ENCODE measurements around the gene DRAM1. TPM values are rescaled to one million over a fixed set of nuclear protein-coding genes. Genes with fewer than 3 reads are reported as not detected.

Gene DRAM1
- total and polyA plus RNA-seq, 2 donors (not counting 1 experiment from before 2014, with no cell fraction given), result 2.1 to 10.2 TPM

- Mint-ChIP-seq H3K4me3 (peak overlapping the region; percentile 90), H3K4me1 (peaks cover 18% of the 10 kb centered on the region), H3K9me3 (ENCODE audit: insufficient read depth) (no peaks in the 10 kb centered on the region), H3K27me3 (no peaks in the 10 kb centered on the region), H3K27ac (peak overlapping the region; percentile 85)
- TF ChIP-seq CTCF (IDR thresholded peaks at IDR 0.05) (no peak), EZH2 (IDR thresholded peaks at IDR 0.05; ENCODE audit: borderline replicate concordance, insufficient read depth, low read depth, low read length, poor library complexity, severe bottlenecking) (no peak)
- Histone ChIP-seq H3K36me3 (replicated peaks in 1 of 2; ENCODE audit: control extremely low read depth in 1 of 2, control insufficient read depth in 1 of 2, extremely low read depth in 1 of 2, insufficient read depth in 2 of 2, low read length in 1 of 2) (no peaks in the 10 kb centered on the region), H4K20me1 (ENCODE audit: control insufficient read depth, insufficient read depth, low read length, poor library complexity, severe bottlenecking) (no peaks in the 10 kb centered on the region), H3K4me2 (replicated peaks; ENCODE audit: low read depth, low read length, poor library complexity, severe bottlenecking) (peak overlapping the region; percentile 80), H3K79me2 (ENCODE audit: control insufficient read depth, insufficient read depth, low read length) (no peaks in the 10 kb centered on the region), H3K4me3 (ENCODE audit: control extremely low read depth in 1 of 5, extremely low read depth in 1 of 5, insufficient read depth in 1 of 5, low read depth in 2 of 5, low read length in 4 of 5) (peak overlapping the region in 4 of 5 experiments; percentile 85 to 92 (median 88)), H3K27ac (ENCODE audit: low read length in 2 of 2) (peak overlapping the region in 1 of 2 donors; percentile 84), H3K4me1 (ENCODE audit: control insufficient read depth in 2 of 2, insufficient read depth in 2 of 2, low read length in 2 of 2) (peaks cover 6 to 14% of the 10 kb centered on the region in 2 donors), H3K9me3 (ENCODE audit: control extremely low read depth in 1 of 3, control insufficient read depth in 2 of 3, insufficient read depth in 1 of 3, low read length in 2 of 3) (no peaks in the 10 kb centered on the region), H2AFZ (ENCODE audit: insufficient read depth, low read depth, low read length, poor library complexity, severe bottlenecking) (peak overlapping the region; percentile 92), H3K9ac (ENCODE audit: low read length) (peak overlapping the region; percentile 90), H3K27me3 (replicated peaks in 1 of 4; ENCODE audit: control extremely low read depth in 1 of 4, control insufficient read depth in 3 of 4, insufficient read depth in 4 of 4, low read length in 3 of 4) (no peaks in the 10 kb centered on the region)
- WGBS (ENCODE audit: insufficient coverage), result 72% methylated on average over 3 of the region's 9 CpGs
- intact Hi-C loops (cut with micrococcal nuclease), result loop anchor here (5.0 kb wide), 1 partner anchor 56 kb away; no protein-coding TSS in a partner anchor
- DNase-seq, result no peak
- no peak for ATAC-seq (ENCODE audit: low read depth)
- ChIA-PET CTCF (no interaction called here), POLR2A (no interaction called here)
Measured at GRCh38 chr12:101876322-101876860, 989 bp upstream of the DRAM1 start.

- POLR2A ChIA-PET, result interaction anchor here (0.9 to 1.0 kb wide), 2 partner anchors 134 to 184 kb away, joined by 3 read pairs; partner anchors contain the start of gene WASHC3
- DNase-seq, result no peak
- intact Hi-C loops (cut with micrococcal nuclease), result loop anchor here (1.0 to 5.0 kb wide), 5 partner anchors 39 to 471 kb away; partner anchors contain the start of genes ARL1 and GNPTAB
Measured at GRCh38 chr12:101877806-101878242, 444 bp downstream of the DRAM1 start.

More at GRCh38 chr12:101877806-101878242, 444 bp downstream of the DRAM1 start:
- H3K79me2 ChIP-seq (ENCODE audit: control insufficient read depth, insufficient read depth, low read length), result no peaks in the 10 kb centered on the region
- H4K20me1 ChIP-seq (ENCODE audit: control insufficient read depth, insufficient read depth, low read length, poor library complexity, severe bottlenecking), result no peaks in the 10 kb centered on the region
- peak; percentile 1 for ATAC-seq (ENCODE audit: low read depth)
- peak overlapping the region; percentile 80 to 92 (median 86) for H3K4me3 ChIP-seq (ENCODE audit: control extremely low read depth in 1 of 5, extremely low read depth in 1 of 5, insufficient read depth in 1 of 5, low read depth in 2 of 5, low read length in 4 of 5)
- no peaks in the 10 kb centered on the region for H3K27me3 ChIP-seq (replicated peaks in 1 of 4; ENCODE audit: control extremely low read depth in 1 of 4, control insufficient read depth in 3 of 4, insufficient read depth in 4 of 4, low read length in 3 of 4)
- peaks cover 6 to 14% of the 10 kb centered on the region in 2 donors for H3K4me1 ChIP-seq (ENCODE audit: control insufficient read depth in 2 of 2, insufficient read depth in 2 of 2, low read length in 2 of 2)
- H3K4me1 Mint-ChIP-seq, result peaks cover 20% of the 10 kb centered on the region
- H3K9me3 Mint-ChIP-seq (ENCODE audit: insufficient read depth), result no peaks in the 10 kb centered on the region
- H3K4me2 ChIP-seq (replicated peaks; ENCODE audit: low read depth, low read length, poor library complexity, severe bottlenecking), result peak overlapping the region; percentile 80
- 1% methylated on average over 13 of the region's 24 CpGs for WGBS (ENCODE audit: insufficient coverage)
- no peaks in the 10 kb centered on the region for H3K27me3 Mint-ChIP-seq
- peak overlapping the region; percentile 54 to 84 for H3K27ac ChIP-seq (ENCODE audit: low read length in 2 of 2)
- peak overlapping the region; percentile 90 for H3K4me3 Mint-ChIP-seq
- peak overlapping the region; percentile 90 for H3K9ac ChIP-seq (ENCODE audit: low read length)
- CTCF ChIA-PET, result interaction anchor here (1.0 to 1.8 kb wide), 3 partner anchors 31 to 47 kb away, joined by 3 to 10 read pairs (median 6); partner anchors contain the start of gene GNPTAB
- H3K36me3 ChIP-seq (replicated peaks in 1 of 2; ENCODE audit: control extremely low read depth in 1 of 2, control insufficient read depth in 1 of 2, extremely low read depth in 1 of 2, insufficient read depth in 2 of 2, low read length in 1 of 2), result no peaks in the 10 kb centered on the region
- peak overlapping the region; percentile 92 for H2AFZ ChIP-seq (ENCODE audit: insufficient read depth, low read depth, low read length, poor library complexity, severe bottlenecking)
- no peak for TF ChIP-seq EZH2 (IDR thresholded peaks at IDR 0.05; ENCODE audit: borderline replicate concordance, insufficient read depth, low read depth, low read length, poor library complexity, severe bottlenecking)
- no peaks in the 10 kb centered on the region for H3K9me3 ChIP-seq (ENCODE audit: control extremely low read depth in 1 of 3, control insufficient read depth in 2 of 3, insufficient read depth in 1 of 3, low read length in 2 of 3)
- peak overlapping the region; percentile 88 for H3K27ac Mint-ChIP-seq

Measured in B cell (primary cell).